Activated T-cell treated with anti-CD3 and anti-CD28 coated beads for 24 hours (primary cell): ENCODE data around the gene LRPAP1.
"Not testable (repeated sequence)": the region's sequence is repeated elsewhere in the genome, so short reads cannot be mapped to it uniquely, and the experiment has no call there.

Experiments
- DNase-seq: peaks from one replicate; pipeline ENCODE4 v3.0.0-alpha.2; 2020; ENCODE audit warnings: low read depth

LRPAP1 gene

GRCh38 chr4:3531879-3532750 lies at the start of gene LRPAP1:
Gene LRPAP1, minus strand, starts transcription at chr4:3532422. Its CDS starts 10 bp downstream, at chr4:3532412.
- DNase-seq, result peak; percentile 85

- DNase-seq, result not testable (repeated sequence)
Observed at GRCh38 chr4:3581334-3582090, 49.3 kb upstream of the LRPAP1 start.

- DNase-seq, result not testable (repeated sequence)
Observed at GRCh38 chr4:3580859-3581258, 48.6 kb upstream of the LRPAP1 start.

GRCh38 chr4:3578527-3579144 lies 46.4 kb upstream of the LRPAP1 start:
- DNase-seq, result not testable (repeated sequence)

GRCh38 chr4:3578052-3578451 lies 45.8 kb upstream of the LRPAP1 start:
- DNase-seq, result not testable (repeated sequence)

GRCh38 chr4:3577208-3577892 lies 45.1 kb upstream of the LRPAP1 start:
- not testable (repeated sequence) for DNase-seq

- DNase-seq, result not testable (repeated sequence)
Observed at GRCh38 chr4:3576533-3577207, 44.4 kb upstream of the LRPAP1 start.

- DNase-seq, result not testable (repeated sequence)
Observed at GRCh38 chr4:3575426-3576369, 43.5 kb upstream of the LRPAP1 start.

GRCh38 chr4:3574865-3575264 lies 42.6 kb upstream of the LRPAP1 start:
- DNase-seq, result not testable (repeated sequence)

- not testable (repeated sequence) for DNase-seq
Observed at GRCh38 chr4:3574346-3574745, 42.1 kb upstream of the LRPAP1 start.

GRCh38 chr4:3573131-3573530 lies 40.9 kb upstream of the LRPAP1 start:
- DNase-seq, result no peak

GRCh38 chr4:3572363-3572762 lies 40.1 kb upstream of the LRPAP1 start:
- no peak for DNase-seq

GRCh38 chr4:3571921-3572320 lies 39.7 kb upstream of the LRPAP1 start:
- no peak for DNase-seq

- not testable (repeated sequence) for DNase-seq
Observed at GRCh38 chr4:3570923-3571322, 38.7 kb upstream of the LRPAP1 start.

- DNase-seq, result not testable (repeated sequence)
Observed at GRCh38 chr4:3569611-3570010, 37.4 kb upstream of the LRPAP1 start.

- not testable (repeated sequence) for DNase-seq
Observed at GRCh38 chr4:3566701-3567100, 34.5 kb upstream of the LRPAP1 start.

GRCh38 chr4:3566301-3566700 lies 34.1 kb upstream of the LRPAP1 start:
- DNase-seq, result not testable (repeated sequence)

- DNase-seq, result not testable (repeated sequence)
Observed at GRCh38 chr4:3564948-3565347, 32.7 kb upstream of the LRPAP1 start.

- DNase-seq, result no peak
Observed at GRCh38 chr4:3563403-3563802, 31.2 kb upstream of the LRPAP1 start.

GRCh38 chr4:3562127-3562526 lies 29.9 kb upstream of the LRPAP1 start:
- not testable (repeated sequence) for DNase-seq
